ENCODE results near the gene TNIP3. TPM values are rescaled to one million over a fixed set of nuclear protein-coding genes. Genes with fewer than 3 reads are reported as not detected.
A peak's percentile ranks its signal among the peaks of the same experiment; 100 is the strongest.

TNIP3 gene
- polyA plus RNA-seq, 1 donor (not counting 4 experiments of a cell fraction or from before 2014, with no cell fraction given), result 0.04 TPM

GRCh38 chr4:121114756-121115155 lies 49.4 kb downstream of the TNIP3 start:
- TF ChIP-seq EZH2 (IDR thresholded peaks at IDR 0.05; ENCODE audit: low read length), result no peak
- TF ChIP-seq CTCF (optimal IDR thresholded peaks at IDR 0.05 in 1 of 3, IDR thresholded peaks at IDR 0.05 in 1 of 3, conservative IDR thresholded peaks at IDR 0.05 in 1 of 3; ENCODE audit: extremely low read depth in 1 of 3, insufficient read depth in 2 of 3, low read length in 3 of 3), result no peak
- H3K36me3 ChIP-seq (ENCODE audit: control insufficient read depth in 2 of 2, extremely low read depth in 1 of 2, insufficient read depth in 2 of 2, low read length in 2 of 2), result no peaks in the 10 kb centered on the region
- H3K4me2 ChIP-seq (ENCODE audit: control insufficient read depth, extremely low read depth, insufficient read depth, low read depth, low read length), result no peak overlapping the region
- H4K20me1 ChIP-seq (ENCODE audit: control insufficient read depth, extremely low read depth, insufficient read depth, low read length), result no peaks in the 10 kb centered on the region
- H3K4me1 ChIP-seq (ENCODE audit: control insufficient read depth, extremely low read depth, insufficient read depth, low read length), result no peaks in the 10 kb centered on the region
- H3K27me3 ChIP-seq (ENCODE audit: control insufficient read depth, extremely low read depth, insufficient read depth, low read length), result no peaks in the 10 kb centered on the region
- no peaks in the 10 kb centered on the region for H3K9me3 ChIP-seq (ENCODE audit: control insufficient read depth, low read depth, low read length)
- dilution Hi-C loops (cut with MboI; ENCODE audit: extremely low pct_ligation_motif_present, low sequenced_read_pairs), result no loop called here
- H2AFZ ChIP-seq (ENCODE audit: control insufficient read depth, low read length), result no peak overlapping the region
- no peaks in the 10 kb centered on the region for H3K79me2 ChIP-seq (ENCODE audit: control insufficient read depth, insufficient read depth, low read length)
- H3K4me3 ChIP-seq (ENCODE audit: control insufficient read depth in 2 of 3, extremely low read depth in 1 of 3, insufficient read depth in 2 of 3, low read depth in 1 of 3, low read length in 3 of 3), result no peak overlapping the region
- FAIRE-seq, result no peak
- no peaks in the 10 kb centered on the region for H3K9me1 ChIP-seq (ENCODE audit: control insufficient read depth, extremely low read depth, insufficient read depth, low read length)
- DNase-seq (ENCODE audit: low read depth, low spot score), result no peak
- H3K9ac ChIP-seq (ENCODE audit: control insufficient read depth, extremely low read depth, insufficient read depth, low read length), result no peak overlapping the region
- no peak overlapping the region for H3K27ac ChIP-seq (ENCODE audit: control insufficient read depth, insufficient read depth, low read length)

- no peak for FAIRE-seq
- no peak overlapping the region for H3K4me2 ChIP-seq (ENCODE audit: control insufficient read depth, extremely low read depth, insufficient read depth, low read depth, low read length)
- no peak overlapping the region for H3K9ac ChIP-seq (ENCODE audit: control insufficient read depth, extremely low read depth, insufficient read depth, low read length)
- no peak overlapping the region for H3K27ac ChIP-seq (ENCODE audit: control insufficient read depth, insufficient read depth, low read length)
- dilution Hi-C loops (cut with MboI; ENCODE audit: extremely low pct_ligation_motif_present, low sequenced_read_pairs), result no loop called here
- no peak for TF ChIP-seq EZH2 (IDR thresholded peaks at IDR 0.05; ENCODE audit: low read length)
- TF ChIP-seq CTCF (optimal IDR thresholded peaks at IDR 0.05 in 1 of 3, IDR thresholded peaks at IDR 0.05 in 1 of 3, conservative IDR thresholded peaks at IDR 0.05 in 1 of 3; ENCODE audit: extremely low read depth in 1 of 3, insufficient read depth in 2 of 3, low read length in 3 of 3), result peak in 1 of 3 experiments; percentile 10
- H3K27me3 ChIP-seq (ENCODE audit: control insufficient read depth, extremely low read depth, insufficient read depth, low read length), result no peaks in the 10 kb centered on the region
- DNase-seq (ENCODE audit: low read depth, low spot score), result no peak
- H2AFZ ChIP-seq (ENCODE audit: control insufficient read depth, low read length), result no peak overlapping the region
- no peaks in the 10 kb centered on the region for H3K79me2 ChIP-seq (ENCODE audit: control insufficient read depth, insufficient read depth, low read length)
- no peaks in the 10 kb centered on the region for H3K36me3 ChIP-seq (ENCODE audit: control insufficient read depth in 2 of 2, extremely low read depth in 1 of 2, insufficient read depth in 2 of 2, low read length in 2 of 2)
- H3K9me1 ChIP-seq (ENCODE audit: control insufficient read depth, extremely low read depth, insufficient read depth, low read length), result no peaks in the 10 kb centered on the region
- no peaks in the 10 kb centered on the region for H4K20me1 ChIP-seq (ENCODE audit: control insufficient read depth, extremely low read depth, insufficient read depth, low read length)
- no peak overlapping the region for H3K4me3 ChIP-seq (ENCODE audit: control insufficient read depth in 2 of 3, extremely low read depth in 1 of 3, insufficient read depth in 2 of 3, low read depth in 1 of 3, low read length in 3 of 3)
- H3K9me3 ChIP-seq (ENCODE audit: control insufficient read depth, low read depth, low read length), result no peaks in the 10 kb centered on the region
- no peaks in the 10 kb centered on the region for H3K4me1 ChIP-seq (ENCODE audit: control insufficient read depth, extremely low read depth, insufficient read depth, low read length)
Measured at GRCh38 chr4:121112530-121112929, 51.6 kb downstream of the TNIP3 start.

Measured in keratinocyte (primary cell).